ENCODE measurements around the gene FAM110A.
"Not testable (repeated sequence)": the region's sequence is repeated elsewhere in the genome, so short reads cannot be mapped to it uniquely, and the experiment has no call there.

Gene FAM110A

DNA sequence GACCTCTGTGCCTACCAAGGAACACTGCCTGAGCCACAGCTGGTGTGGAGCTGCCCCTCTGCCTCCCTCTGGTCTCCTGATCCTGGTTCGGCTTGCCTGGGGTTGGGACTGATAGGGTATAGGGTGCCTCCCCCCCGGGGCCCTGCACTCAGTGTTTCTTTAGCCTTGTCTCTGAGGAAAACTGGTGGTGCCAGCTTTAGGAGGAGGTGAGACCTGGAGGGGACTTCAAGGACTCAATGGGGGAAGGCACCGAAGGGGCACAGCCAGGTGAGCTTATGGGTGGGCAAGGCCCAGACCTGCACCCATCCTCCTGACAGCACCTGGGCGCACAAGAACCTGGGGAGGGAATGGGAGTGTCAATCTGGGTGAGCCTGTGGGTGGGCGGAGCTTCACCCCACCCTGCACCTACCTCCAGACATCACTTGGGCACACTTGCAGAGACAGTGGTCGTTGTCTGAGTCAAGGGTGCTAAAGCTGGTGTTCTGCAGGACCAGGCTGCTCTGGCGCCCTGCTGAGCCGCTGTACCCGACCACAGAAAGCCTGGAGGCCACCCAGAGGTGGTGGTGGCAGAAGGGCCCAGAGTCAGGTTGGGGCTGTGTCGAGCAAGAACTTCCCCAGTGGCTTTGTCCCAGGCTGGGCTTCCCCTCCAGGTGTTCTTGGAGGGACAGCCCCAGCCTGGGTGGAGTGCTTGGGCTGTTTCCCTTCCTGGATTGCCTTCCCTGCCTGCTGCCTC is 40.5 kb downstream of the FAM110A start:
- DNase-seq (ENCODE audit: low read depth in 2 of 2) = no peak

DNA sequence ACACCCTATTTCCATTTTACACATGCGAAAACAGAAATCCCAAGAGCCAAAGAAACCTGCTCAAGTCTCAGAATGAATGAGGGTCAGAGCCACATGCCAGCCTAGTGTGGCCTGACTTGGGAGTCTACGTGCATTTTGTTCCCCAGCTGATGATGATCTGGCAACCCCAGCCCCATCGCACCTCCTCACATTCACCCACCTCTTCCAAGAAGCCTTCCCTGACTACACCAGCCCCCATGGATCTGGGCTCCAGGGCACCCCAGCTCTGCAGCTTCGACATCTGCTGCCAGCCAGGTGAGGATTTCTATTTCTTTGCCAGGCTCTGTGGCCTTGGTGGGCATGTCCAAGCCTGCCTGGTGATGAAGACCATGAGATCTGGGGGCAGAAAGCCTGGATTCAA is 41.6 kb downstream of the FAM110A start:
- no peak for DNase-seq (ENCODE audit: low read depth in 2 of 2)

DNA sequence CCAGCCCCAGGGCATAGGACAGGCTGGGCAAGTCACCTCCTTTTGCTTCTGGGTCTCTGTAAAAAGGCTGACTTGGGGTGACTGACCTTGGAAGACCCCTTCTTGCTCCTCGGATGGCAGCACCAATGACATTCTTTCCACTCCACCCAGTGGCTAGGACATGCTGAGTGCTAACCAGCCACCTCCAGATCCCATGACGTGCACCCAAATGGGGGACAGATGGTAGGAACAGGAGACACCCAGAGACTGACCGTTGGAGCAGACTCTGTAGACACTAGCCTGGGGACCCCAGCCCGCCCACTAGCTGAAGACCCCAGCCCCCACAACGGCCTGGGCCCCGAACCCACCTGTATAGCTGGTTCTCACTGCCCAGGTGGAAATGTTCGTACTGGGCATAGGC is 44.3 kb downstream of the FAM110A start:
- no peak for DNase-seq (ENCODE audit: low read depth in 2 of 2)

DNA sequence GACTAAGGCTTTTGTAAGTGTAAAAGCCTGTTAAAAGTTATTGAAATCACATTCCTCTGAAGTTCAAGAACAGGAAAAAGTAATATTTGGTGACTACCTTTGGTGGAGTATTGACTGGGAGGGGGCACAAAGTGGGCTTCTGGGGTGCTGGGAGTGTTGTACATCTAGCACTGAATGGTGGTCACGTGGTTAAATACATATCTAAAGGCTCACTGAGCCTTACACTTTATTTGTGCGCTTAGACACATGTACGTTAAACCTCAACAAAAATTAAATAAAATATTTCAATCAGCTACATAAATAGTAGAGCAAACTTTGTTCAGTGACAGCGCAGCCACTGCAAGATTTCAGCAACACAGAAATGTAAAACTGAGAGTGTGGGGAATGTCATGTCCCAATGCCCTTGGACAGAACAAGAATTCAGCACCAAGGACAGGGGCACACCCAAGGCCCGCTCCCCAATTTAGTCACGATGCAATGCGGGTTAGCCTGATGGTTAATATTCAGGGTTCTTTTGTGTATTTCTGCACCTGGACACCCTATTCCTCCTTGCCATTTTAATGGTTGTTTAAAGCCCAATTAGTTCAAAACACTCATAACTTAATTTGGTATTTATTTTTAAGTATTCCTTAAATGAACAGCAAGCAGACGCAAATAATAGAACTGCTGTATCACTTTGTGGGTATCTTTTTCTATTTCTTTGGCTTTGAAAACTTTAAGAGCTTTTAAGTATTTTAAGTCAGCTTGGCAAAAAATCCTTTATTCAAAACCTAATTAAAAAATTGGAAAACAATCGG is 45.2 kb downstream of the FAM110A start:
- no peak for DNase-seq (ENCODE audit: low read depth in 2 of 2)

DNA sequence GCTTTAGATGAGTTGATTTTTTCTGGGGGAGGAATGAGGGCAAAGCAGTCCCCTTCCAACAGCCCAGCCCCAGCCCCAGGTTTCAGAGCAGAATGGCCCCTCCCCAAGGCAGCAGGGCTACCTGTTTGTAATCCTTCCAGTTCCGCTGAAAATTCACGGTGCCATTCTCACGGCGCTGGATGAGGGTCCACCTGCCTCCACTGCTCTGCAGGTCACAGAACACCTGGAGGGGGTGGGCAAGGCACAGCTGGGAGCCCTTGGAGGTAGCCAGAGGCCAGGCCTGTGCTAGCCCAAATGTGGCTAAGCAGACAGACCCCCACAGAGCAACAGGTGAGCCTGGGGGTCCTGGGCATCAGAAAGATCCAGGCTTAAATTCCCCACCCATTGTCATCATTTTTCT is 46.1 kb downstream of the FAM110A start:
- no peak for DNase-seq (ENCODE audit: low read depth in 2 of 2)

DNA sequence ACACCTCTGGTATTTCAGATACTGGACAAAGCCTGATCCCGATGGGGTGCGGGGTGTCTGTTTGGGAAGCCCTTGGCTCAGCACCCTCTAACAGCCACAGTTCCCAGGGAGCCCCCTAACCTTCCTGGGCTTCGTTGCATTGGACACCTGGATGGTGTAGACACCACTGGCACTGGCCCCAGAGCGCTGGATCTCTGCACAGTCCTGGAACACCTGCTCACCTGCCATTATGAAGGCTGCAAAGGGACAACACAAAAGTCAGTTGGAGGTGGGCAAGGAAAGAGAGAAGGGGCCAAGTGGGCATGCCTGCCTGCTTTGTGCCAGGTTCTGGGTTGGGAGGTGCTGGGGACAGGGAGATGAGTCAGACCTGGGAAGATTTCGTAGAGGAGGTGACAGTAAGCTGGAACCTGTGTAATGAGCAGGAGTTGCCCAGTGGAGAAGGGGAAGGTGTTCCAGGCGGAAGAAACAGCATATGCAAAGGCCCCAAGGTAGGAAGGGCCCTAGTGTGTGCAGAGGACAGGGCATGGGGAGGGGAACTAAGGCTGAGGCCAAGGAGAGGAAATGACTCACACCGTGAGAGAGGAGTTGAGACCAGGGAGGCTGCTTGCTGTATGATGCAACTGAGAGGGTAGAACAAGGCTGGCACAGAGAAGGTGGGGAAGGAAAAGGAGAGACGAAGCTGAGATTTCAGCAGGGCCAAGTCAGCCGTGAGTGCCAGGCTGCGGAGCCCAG is 47.7 kb downstream of the FAM110A start:
- peak; percentile 13 to 23 for DNase-seq (ENCODE audit: low read depth in 2 of 2)

DNA sequence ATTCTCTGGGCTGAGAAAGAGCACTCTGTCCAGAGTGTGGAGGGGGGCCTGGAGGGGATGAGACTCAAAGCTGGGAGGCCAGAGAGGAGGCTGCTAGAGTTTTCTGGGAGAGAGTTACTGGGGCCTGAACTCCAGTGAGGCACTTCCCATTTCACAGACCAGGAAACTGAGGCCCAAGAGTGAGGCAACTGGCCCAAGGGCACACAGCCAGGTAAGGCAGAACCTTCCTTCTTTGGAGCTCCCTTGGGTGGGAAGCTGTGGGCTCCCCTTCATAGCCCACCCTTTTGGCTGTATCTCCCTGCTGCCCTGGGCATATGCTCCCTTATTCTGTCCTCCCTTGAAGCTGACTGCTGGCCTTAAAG is 48.2 kb downstream of the FAM110A start:
- no peak for DNase-seq (ENCODE audit: low read depth in 2 of 2)

DNA sequence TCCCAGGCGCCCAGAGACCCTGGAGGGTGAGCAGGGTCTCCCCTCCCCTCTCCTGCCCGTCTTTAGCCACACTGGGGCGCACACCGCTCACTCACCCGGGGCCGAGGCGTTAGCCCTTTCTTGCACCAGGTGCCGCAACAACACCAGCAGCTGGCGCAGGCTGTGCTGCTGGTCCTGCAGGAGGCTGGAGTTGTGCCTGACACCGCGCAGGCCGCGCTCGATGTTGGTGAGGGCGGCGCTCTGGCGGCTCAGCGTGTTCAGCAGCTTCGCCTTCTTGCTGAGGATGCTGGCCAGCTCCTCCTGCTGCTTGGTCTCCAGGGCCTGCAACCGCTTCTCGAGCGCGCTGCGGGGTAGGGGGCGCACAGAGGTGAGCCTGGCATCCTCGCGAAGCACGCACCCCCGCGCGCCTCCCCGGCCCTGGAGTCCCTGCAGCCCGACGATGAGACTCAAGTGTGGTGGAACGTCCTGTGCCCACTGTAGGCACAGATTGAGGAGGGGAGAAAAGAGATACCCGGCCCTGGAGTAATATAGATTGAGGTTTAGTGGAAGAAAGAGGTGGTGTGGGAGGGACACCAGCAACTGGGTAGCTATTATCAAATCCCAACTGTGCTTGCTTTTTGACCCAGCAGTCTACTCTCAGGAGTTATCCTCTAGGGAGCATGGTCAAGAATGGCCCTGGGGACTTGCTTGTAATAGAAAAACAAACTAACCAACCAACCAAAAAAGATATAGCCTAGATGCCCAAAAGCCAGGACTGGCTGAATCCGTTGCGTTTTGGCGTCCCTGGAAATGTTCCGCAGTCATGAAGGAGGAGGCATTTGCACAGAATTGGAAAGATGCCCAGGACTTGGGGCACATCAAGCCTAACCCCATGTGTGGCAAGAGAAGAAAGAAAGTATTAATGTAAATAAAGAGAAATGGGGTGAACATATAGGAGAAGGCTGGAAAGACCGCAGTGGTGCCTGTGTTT is 51.8 kb downstream of the FAM110A start:
- no peak for DNase-seq (ENCODE audit: low read depth in 2 of 2)

DNA sequence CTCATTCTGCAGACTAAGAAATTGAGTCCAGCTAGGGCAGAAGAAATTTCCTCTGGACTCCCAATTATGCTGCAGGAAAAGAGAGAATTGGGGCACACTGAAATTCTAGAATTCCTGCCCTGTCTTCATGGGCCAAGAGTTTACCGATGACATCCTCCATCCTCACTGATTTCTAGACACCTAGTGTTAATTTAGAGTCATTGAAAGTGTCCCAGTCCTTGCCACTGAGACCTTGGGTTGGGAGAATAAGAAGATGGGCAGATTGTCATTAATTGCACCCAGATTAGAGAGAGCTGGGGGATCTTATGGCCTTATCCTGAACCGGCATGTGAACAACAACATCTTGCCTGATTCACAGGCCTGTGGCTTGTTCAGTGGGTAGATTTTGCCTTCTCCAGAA is 53.6 kb downstream of the FAM110A start:
- DNase-seq (ENCODE audit: low read depth in 2 of 2) = no peak

DNA sequence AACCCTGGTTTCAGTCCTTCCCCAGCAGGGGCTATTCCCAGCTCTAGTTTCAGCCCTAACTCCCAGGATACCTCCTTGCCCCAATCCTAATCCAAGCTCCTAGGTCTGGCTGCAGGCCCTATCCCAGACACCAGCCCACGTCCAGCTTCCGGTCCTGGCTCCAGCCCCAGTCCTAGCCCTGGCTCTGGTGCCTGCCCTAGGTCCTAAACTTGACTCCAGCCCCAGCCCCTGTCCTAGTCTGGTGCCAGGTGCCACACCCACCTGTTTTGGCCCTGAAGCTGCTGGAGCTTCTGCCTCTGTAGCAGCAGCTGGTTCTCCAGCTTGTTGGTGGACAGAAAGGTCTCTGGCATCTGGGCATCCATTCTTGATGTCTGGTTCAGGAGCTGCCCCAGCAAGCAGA is 54.5 kb downstream of the FAM110A start:
- DNase-seq (ENCODE audit: low read depth in 2 of 2) = no peak

DNA sequence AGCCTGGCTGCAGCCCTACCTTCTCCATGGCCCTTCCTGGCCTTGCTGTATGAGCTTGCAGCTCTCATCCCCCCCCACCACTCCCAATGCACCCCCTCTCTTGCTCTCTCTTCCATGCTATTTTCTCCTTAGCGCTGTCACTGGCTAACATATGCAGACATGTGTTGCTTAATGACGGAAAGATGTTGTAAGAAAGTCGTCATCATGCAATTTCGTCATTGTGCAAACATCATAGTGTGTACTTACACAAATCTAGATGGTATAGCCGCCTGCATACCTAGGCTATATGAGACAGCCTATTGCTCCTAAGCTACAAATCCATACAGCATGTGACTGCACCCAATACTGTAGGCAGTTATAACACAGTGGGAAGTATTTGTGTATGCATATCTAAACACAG is 55.6 kb downstream of the FAM110A start:
- DNase-seq (ENCODE audit: low read depth in 2 of 2) = no peak

DNA sequence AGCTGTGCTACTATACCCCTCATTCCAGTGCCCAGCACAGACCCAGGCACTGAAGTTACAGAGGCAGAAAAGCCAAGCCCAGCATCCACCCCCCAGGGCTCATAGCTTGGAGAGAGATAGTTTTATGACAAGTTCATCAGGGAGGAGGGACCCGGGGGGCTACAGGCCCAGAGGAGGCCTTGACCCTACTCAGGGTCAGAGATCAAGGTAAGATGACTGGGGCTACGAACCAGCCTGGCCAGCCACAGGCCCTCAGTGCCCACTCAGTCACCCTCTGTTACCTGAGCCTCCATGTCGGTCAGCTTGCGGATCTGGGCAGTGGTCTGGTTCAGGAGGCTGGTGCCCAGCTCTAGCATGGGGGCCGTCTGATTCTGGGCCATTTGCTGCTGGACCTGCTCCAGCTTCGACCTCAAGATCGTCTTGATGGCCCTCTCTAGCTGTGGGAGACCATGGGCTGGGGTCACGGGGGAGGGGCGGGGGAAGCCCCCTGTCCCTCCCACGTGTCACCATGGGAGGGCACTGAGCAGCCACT is 56.5 kb downstream of the FAM110A start:
- no peak for DNase-seq (ENCODE audit: low read depth in 2 of 2)

DNA sequence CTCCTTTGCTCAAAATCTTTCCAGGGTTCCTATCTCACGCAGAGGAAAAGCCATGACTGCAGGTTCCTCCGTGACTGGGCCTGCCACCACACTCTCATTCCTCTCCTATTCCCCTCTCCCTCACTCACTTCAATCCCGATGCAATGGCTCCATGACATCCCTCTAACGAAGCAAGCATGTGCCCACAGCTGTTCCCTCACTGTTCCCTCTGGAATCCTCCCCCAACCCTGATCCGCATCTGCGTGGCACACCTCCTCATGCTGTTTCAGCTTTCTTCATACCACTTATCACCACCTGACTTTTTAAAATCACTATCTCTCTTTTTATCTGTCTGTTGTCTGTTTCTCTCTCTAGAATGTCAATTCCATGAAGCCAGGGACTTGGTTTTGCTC is 57.1 kb downstream of the FAM110A start:
- no peak for DNase-seq (ENCODE audit: low read depth in 2 of 2)

DNA sequence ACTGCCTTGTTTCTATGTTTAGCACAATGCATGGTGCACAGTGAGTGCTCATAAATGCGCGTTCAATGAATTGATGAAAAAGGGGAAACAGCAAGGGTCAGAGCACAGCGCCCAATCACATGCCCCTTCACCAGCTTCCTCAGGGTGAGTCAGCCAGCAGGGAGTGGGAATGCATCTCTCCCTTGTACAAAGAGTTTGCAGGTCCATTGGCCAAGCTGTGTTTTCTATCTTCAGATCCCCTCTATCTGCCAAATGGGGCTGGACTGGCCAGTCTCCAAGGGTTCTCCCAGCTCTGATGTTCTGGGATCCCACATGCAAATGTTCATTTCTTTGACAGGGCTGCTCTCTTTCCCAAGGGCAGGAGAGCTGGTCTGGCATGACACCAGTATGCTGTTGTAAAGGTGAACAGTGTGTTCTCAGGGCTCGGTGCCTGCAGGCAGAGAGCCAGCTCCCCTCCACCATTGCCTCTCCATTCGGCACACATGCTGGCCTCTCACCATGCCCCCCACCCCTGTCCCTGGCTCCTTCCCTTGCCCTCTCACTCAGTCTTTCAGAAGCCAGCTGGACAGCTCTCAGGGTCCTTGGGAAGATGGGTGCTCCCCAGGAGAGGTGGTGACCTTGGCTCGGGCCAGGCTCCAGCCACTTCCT is 57.7 kb downstream of the FAM110A start:
- DNase-seq (ENCODE audit: low read depth in 2 of 2) = no peak

DNA sequence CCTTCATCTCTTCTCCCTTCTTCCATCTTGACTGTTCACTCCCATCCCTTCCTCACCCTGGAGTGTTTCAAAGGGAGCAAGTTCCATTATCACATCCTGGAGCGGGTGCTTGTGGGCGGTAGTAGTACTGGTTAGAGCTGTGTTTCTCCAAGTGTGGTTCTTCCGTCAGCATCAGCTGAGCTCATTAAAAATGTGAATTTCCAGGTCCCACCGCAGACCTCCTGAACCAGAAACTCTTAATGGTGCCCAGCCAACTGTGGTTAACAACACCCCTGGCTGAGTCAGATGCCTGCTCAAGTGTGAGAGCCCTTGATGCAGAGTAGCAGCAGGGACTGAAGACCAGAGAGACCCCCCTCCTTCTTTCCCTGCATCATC is 58.2 kb downstream of the FAM110A start:
- DNase-seq (ENCODE audit: low read depth in 2 of 2) = no peak

DNA sequence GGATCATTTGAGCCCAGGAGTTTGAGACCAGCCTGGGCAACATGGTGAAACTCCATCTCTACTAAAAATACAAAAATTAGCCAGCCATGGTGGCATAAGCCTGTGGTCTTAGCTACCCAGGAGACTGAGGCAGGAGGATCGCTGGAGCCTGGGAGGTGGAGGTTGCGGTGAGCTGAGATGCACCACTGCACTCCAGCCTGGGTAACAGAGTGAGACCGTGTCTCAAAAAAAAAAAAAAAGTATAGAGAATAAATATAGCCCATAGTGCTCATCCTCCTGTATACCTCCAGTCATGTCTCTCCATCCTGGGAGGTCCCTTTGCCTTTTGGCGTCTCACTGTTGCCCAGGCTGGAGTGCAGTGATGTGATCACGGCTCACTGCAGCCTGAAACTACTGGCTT is 58.9 kb downstream of the FAM110A start:
- DNase-seq (ENCODE audit: low read depth in 2 of 2) = not testable (repeated sequence)
